Measurements from ENCODE around the gene DAB2IP.

The DAB2IP gene

DNA sequence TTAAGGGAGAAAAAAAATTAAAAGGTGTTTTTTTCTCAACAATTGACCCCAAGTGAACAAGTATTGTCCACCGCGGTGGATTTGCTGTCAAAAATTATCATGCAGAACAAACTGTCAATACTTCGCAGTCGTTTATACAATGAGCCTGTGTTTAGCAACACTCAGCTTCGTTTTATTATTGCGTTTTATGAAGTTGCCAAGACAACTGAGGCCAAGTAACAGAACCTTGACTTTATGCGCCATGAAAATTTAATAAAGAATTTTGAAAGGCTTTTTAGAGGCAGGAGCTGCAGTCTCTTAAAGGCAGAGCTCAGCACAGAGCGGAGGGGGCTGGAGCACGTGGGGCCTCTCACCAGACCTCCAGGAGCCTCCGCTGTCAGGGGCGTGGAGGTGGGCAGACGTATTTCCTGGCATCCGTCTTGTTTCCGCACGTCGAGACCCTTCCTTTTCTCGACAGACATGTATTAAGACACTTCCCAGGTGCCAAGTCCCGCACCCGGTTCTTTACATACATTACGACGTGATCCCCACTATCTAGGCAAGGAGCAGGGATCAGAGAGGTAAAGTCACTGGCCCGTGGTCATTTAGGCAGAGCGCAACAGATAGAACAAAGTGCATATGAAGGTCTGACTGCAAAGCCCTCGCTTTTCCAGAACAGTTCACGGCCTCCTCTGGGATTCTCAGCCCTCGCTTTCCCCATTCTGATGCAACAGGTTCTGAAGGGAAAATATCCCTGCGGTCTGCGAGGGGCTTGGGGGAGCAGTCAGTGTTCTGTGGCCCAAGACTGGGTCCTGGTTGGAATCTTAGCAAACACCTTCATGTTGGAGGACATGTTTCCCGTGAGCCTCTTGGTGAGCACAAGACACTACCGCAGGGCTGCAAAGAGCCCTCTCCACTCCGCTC is 164.4 kb downstream of the DAB2IP start:
- Histone ChIP-seq H3K9ac (ENCODE audit: low read depth in 1 of 2, low read length in 2 of 2) (no peak overlapping the region), H3K9me3 (ENCODE audit: control insufficient read depth in 1 of 2, low read length in 2 of 2) (no peaks in the 10 kb centered on the region), H3K4me3 (ENCODE audit: low read depth in 1 of 2, low read length in 2 of 2) (no peak overlapping the region), H3K36me3 (ENCODE audit: control insufficient read depth in 1 of 2, insufficient read depth in 2 of 2, low read length in 2 of 2) (no peaks in the 10 kb centered on the region), H3K4me1 (ENCODE audit: control insufficient read depth in 1 of 2, insufficient read depth in 2 of 2, low read length in 2 of 2) (peaks cover 0 to 5% of the 10 kb centered on the region in 2 donors), H3K27ac (ENCODE audit: low read depth, low read length) (no peak overlapping the region), H3K27me3 (ENCODE audit: control insufficient read depth in 1 of 2, insufficient read depth in 2 of 2, low read length in 2 of 2) (no peaks in the 10 kb centered on the region)

DNA sequence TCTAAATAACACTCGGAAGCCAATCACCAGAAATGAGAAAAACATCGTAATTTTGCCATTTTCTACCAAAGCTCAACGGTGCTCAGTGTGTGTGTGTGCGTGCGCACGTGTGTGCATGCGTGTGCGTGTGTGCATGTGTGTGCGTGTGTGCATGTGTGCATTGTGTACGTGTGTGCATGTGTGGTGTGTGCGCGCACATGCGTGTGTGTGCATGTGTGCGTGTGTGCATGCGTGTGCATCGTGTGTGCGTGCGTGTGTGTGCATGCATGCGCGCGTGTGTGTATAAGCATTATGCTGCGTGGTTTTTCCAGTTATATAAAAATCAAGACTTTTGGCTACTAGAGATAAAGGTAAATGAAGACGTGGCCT is 165.0 kb downstream of the DAB2IP start:
- H3K4me3 ChIP-seq (ENCODE audit: low read depth in 1 of 2, low read length in 2 of 2), result no peak overlapping the region
- H3K27ac ChIP-seq (ENCODE audit: low read depth, low read length), result no peak overlapping the region
- peaks cover 0 to 5% of the 10 kb centered on the region in 2 donors for H3K4me1 ChIP-seq (ENCODE audit: control insufficient read depth in 1 of 2, insufficient read depth in 2 of 2, low read length in 2 of 2)
- H3K36me3 ChIP-seq (ENCODE audit: control insufficient read depth in 1 of 2, insufficient read depth in 2 of 2, low read length in 2 of 2), result no peaks in the 10 kb centered on the region
- no peaks in the 10 kb centered on the region for H3K27me3 ChIP-seq (ENCODE audit: control insufficient read depth in 1 of 2, insufficient read depth in 2 of 2, low read length in 2 of 2)
- H3K9me3 ChIP-seq (ENCODE audit: control insufficient read depth in 1 of 2, low read length in 2 of 2), result no peaks in the 10 kb centered on the region
- H3K9ac ChIP-seq (ENCODE audit: low read depth in 1 of 2, low read length in 2 of 2), result no peak overlapping the region

DNA sequence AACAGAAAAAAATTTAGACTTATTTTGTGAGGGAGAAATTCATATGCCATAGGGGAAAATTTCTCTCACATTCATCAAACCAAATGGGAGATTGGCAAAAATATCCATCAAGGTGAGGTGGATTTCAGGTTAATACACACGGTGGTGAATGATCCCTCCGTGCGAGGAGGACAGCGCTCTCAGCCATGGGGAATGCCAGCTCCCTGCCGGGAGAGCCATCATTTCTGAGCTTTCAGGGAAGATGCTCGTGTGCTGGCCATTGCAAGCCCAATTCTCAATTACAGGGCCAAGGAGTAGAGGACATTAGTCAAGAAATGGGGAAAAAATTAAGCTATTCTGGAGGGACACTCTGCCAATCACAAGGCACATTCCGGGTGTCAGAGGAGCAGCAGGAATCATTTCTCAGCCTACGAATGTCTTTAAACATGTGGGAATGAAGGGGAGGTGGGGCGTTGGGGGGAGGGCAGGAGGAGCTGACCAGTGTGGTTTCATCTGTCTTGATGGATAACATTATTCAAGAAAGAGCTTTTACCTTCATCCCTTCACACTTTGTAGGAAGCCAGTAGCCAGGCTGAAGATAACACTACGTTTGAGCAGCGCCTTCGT is 165.5 kb downstream of the DAB2IP start:
- Histone ChIP-seq H3K27ac (ENCODE audit: low read depth, low read length) (no peak overlapping the region), H3K27me3 (ENCODE audit: control insufficient read depth in 1 of 2, insufficient read depth in 2 of 2, low read length in 2 of 2) (no peaks in the 10 kb centered on the region), H3K4me1 (ENCODE audit: control insufficient read depth in 1 of 2, insufficient read depth in 2 of 2, low read length in 2 of 2) (peaks cover 0 to 5% of the 10 kb centered on the region in 2 donors), H3K9me3 (ENCODE audit: control insufficient read depth in 1 of 2, low read length in 2 of 2) (no peaks in the 10 kb centered on the region), H3K36me3 (ENCODE audit: control insufficient read depth in 1 of 2, insufficient read depth in 2 of 2, low read length in 2 of 2) (no peaks in the 10 kb centered on the region), H3K4me3 (ENCODE audit: low read depth in 1 of 2, low read length in 2 of 2) (no peak overlapping the region), H3K9ac (ENCODE audit: low read depth in 1 of 2, low read length in 2 of 2) (no peak overlapping the region)

DNA sequence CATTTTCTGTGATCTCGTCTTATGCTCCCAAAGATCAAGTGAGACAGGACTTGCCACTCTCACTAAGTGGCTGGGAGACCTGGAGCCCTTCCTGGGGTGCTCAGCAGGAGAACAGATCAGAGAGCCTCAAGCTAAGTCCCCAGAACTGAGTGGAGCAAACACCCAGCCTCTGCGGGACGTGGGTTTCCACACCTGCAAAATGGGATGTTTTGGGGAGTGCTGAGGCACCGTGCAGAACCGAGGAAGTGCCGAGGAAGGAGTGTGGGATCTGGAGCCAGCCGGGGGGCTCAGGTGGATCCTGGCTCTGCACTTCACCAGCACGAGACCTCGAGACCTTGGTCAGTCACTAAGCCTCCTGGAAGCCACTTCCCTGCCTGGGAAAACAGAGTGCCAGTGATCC is 166.0 kb downstream of the DAB2IP start:
- Histone ChIP-seq H3K4me1 (ENCODE audit: control insufficient read depth in 1 of 2, insufficient read depth in 2 of 2, low read length in 2 of 2) (peaks cover 0 to 5% of the 10 kb centered on the region in 2 donors), H3K27ac (ENCODE audit: low read depth, low read length) (no peak overlapping the region), H3K36me3 (ENCODE audit: control insufficient read depth in 1 of 2, insufficient read depth in 2 of 2, low read length in 2 of 2) (no peaks in the 10 kb centered on the region), H3K9me3 (ENCODE audit: control insufficient read depth in 1 of 2, low read length in 2 of 2) (no peaks in the 10 kb centered on the region), H3K4me3 (ENCODE audit: low read depth in 1 of 2, low read length in 2 of 2) (no peak overlapping the region), H3K27me3 (ENCODE audit: control insufficient read depth in 1 of 2, insufficient read depth in 2 of 2, low read length in 2 of 2) (no peaks in the 10 kb centered on the region), H3K9ac (ENCODE audit: low read depth in 1 of 2, low read length in 2 of 2) (no peak overlapping the region)

DNA sequence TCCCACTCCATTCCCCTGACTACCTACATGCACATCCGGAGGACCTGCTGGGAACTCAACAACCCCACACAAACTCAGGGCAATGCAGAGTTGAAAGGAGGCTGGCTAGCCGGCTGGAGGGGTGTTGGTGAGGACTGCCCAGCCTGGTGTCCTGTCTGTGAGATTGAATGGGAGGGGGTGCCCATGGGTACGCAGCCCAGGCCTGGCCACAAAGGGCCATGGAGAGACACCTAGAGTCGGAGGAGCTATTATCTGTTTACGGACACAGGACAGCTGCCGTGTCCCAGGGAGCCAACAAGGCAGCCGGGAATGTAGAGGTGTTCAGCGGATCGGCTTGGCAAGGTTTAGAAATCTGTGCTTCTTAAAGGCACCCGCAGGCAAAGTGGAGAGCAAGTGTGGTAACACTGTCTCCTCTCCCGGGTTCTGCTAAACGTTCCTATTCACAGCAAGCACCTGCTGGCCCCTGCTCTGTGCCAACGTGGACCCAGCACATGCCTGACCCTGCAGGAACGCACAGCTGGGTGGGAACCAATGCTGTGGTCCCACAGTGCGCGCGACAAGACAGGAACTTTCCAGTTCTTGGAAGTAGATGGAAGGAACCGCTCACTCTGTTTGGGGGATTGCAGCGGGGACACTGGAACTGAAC is 166.7 kb downstream of the DAB2IP start:
- no peak overlapping the region for H3K9ac ChIP-seq (ENCODE audit: low read depth in 1 of 2, low read length in 2 of 2)
- H3K4me1 ChIP-seq (ENCODE audit: control insufficient read depth in 1 of 2, insufficient read depth in 2 of 2, low read length in 2 of 2), result peaks cover 0 to 5% of the 10 kb centered on the region in 2 donors

DNA sequence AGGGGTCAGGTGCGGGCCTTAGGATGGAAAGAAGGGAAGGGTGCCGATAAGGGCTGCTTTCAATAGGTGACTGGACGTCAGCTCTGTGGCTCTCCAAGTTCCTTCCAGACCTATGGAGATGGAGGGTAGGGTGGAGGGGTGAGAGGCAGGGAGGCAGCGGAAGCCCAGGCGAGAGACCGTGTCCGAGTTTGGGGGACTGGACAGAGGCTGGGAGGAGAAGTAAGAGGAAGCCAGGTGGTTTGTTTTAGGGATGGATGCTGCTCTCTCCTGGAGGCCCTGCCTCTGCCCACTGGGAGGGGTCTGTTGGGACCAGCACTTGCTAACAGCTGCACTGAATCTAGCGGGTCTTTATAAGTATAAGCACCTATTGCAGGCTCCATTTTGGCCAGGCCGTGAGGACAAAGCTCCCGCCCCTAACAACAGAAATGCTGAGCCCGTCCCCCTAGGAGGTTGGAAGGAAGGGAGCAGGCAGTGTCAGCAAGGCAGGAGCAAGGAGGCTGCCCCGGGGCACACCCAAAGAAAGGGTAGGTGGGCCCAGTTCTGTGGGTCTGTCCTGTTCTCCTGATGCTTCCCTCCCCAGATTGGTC is 167.5 kb downstream of the DAB2IP start:
- Histone ChIP-seq H3K9ac (ENCODE audit: low read depth in 1 of 2, low read length in 2 of 2) (no peak overlapping the region), H3K9me3 (ENCODE audit: control insufficient read depth in 1 of 2, low read length in 2 of 2) (no peaks in the 10 kb centered on the region), H3K36me3 (ENCODE audit: control insufficient read depth in 1 of 2, insufficient read depth in 2 of 2, low read length in 2 of 2) (no peaks in the 10 kb centered on the region), H3K4me3 (ENCODE audit: low read depth in 1 of 2, low read length in 2 of 2) (no peak overlapping the region), H3K27me3 (ENCODE audit: control insufficient read depth in 1 of 2, insufficient read depth in 2 of 2, low read length in 2 of 2) (no peaks in the 10 kb centered on the region), H3K4me1 (ENCODE audit: control insufficient read depth in 1 of 2, insufficient read depth in 2 of 2, low read length in 2 of 2) (peaks cover 0 to 5% of the 10 kb centered on the region in 2 donors), H3K27ac (ENCODE audit: low read depth, low read length) (no peak overlapping the region)

More for the DNA sequence above, 166.7 kb downstream of the DAB2IP start:
- no peak overlapping the region for H3K4me3 ChIP-seq (ENCODE audit: low read depth in 1 of 2, low read length in 2 of 2)
- no peaks in the 10 kb centered on the region for H3K36me3 ChIP-seq (ENCODE audit: control insufficient read depth in 1 of 2, insufficient read depth in 2 of 2, low read length in 2 of 2)
- no peaks in the 10 kb centered on the region for H3K27me3 ChIP-seq (ENCODE audit: control insufficient read depth in 1 of 2, insufficient read depth in 2 of 2, low read length in 2 of 2)
- H3K27ac ChIP-seq (ENCODE audit: low read depth, low read length), result no peak overlapping the region
- no peaks in the 10 kb centered on the region for H3K9me3 ChIP-seq (ENCODE audit: control insufficient read depth in 1 of 2, low read length in 2 of 2)

DNA sequence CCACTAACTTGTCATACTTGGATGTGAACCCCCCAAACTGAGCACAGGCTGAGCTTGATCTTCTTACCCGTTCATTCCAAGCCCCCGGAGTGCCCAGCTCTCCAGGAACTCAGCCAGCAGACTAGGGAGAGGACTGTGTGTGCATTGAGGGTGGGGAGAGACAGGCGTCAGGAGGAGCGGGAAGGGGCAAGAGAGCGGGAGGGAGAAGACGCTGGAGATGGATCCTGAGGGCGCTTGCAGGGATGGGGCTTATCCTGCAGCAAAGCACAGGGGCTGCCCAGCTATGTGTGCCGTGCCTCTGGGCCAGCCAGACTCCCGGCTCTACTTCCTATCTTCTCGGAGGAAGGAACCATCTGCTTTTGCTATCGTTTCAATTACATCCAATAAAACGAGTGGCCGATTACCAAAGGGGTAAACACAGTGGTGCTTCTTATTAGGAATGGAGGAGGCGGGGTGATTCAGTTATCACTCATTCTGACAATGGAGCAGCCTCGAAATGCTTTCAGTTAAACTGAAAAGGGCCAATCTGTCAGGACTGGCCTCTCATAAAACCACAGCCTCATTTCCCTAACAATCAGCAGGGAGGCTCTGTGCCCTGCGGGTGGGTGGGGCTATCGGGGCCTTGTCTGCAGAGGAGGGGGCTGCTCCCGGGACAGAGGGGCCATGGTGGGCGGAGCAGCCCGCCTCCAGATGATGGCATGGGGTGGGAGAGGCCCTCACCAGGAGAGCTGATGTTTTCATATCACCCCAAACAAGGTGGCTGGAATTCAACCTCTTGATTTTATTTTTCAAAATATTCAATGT is 168.2 kb downstream of the DAB2IP start:
- Histone ChIP-seq H3K27ac (ENCODE audit: low read depth, low read length) (no peak overlapping the region), H3K9ac (ENCODE audit: low read depth in 1 of 2, low read length in 2 of 2) (no peak overlapping the region), H3K27me3 (ENCODE audit: control insufficient read depth in 1 of 2, insufficient read depth in 2 of 2, low read length in 2 of 2) (no peaks in the 10 kb centered on the region), H3K36me3 (ENCODE audit: control insufficient read depth in 1 of 2, insufficient read depth in 2 of 2, low read length in 2 of 2) (no peaks in the 10 kb centered on the region), H3K4me3 (ENCODE audit: low read depth in 1 of 2, low read length in 2 of 2) (no peak overlapping the region), H3K9me3 (ENCODE audit: control insufficient read depth in 1 of 2, low read length in 2 of 2) (no peaks in the 10 kb centered on the region), H3K4me1 (ENCODE audit: control insufficient read depth in 1 of 2, insufficient read depth in 2 of 2, low read length in 2 of 2) (peaks cover 0 to 5% of the 10 kb centered on the region in 2 donors)

- Histone ChIP-seq H3K4me1 (ENCODE audit: control insufficient read depth in 1 of 2, insufficient read depth in 2 of 2, low read length in 2 of 2) (peaks cover 0 to 5% of the 10 kb centered on the region in 2 donors), H3K27me3 (ENCODE audit: control insufficient read depth in 1 of 2, insufficient read depth in 2 of 2, low read length in 2 of 2) (no peaks in the 10 kb centered on the region), H3K9ac (ENCODE audit: low read depth in 1 of 2, low read length in 2 of 2) (no peak overlapping the region), H3K9me3 (ENCODE audit: control insufficient read depth in 1 of 2, low read length in 2 of 2) (no peaks in the 10 kb centered on the region), H3K4me3 (ENCODE audit: low read depth in 1 of 2, low read length in 2 of 2) (no peak overlapping the region), H3K27ac (ENCODE audit: low read depth, low read length) (no peak overlapping the region), H3K36me3 (ENCODE audit: control insufficient read depth in 1 of 2, insufficient read depth in 2 of 2, low read length in 2 of 2) (no peaks in the 10 kb centered on the region)
These were observed 169.0 kb downstream of the DAB2IP start for GRCh38 chr9:121820286-121821005.

DNA sequence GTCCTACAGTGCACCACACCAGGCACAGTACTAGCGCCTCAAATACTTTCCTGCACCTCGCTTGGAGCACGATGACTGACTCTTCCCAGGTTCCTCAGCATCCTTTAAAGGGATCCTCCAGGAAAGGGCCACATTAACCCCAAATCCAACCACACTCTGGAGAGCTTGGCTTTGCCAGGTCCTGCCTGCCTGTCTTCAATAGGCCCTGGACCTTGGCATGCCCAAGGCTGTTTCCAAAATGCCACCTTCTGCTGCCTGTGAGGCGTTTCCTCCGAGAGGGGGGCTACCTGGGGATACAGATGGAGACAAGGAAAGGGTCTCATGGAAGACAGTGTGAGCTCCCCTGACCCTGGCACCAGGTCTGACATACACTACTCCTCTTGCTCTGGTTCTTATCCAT is 169.9 kb downstream of the DAB2IP start:
- Histone ChIP-seq H3K36me3 (ENCODE audit: control insufficient read depth in 1 of 2, insufficient read depth in 2 of 2, low read length in 2 of 2) (no peaks in the 10 kb centered on the region), H3K4me3 (ENCODE audit: low read depth in 1 of 2, low read length in 2 of 2) (no peak overlapping the region), H3K27me3 (ENCODE audit: control insufficient read depth in 1 of 2, insufficient read depth in 2 of 2, low read length in 2 of 2) (no peaks in the 10 kb centered on the region), H3K4me1 (ENCODE audit: control insufficient read depth in 1 of 2, insufficient read depth in 2 of 2, low read length in 2 of 2) (peaks cover 0 to 5% of the 10 kb centered on the region in 2 donors), H3K9me3 (ENCODE audit: control insufficient read depth in 1 of 2, low read length in 2 of 2) (no peaks in the 10 kb centered on the region), H3K27ac (ENCODE audit: low read depth, low read length) (no peak overlapping the region), H3K9ac (ENCODE audit: low read depth in 1 of 2, low read length in 2 of 2) (no peak overlapping the region)

Measured in duodenal mucosa (tissue), 2 donors.